Caki2 (cell line): ENCODE results near the gene POLR2F. TPM values are rescaled to one million over a fixed set of nuclear protein-coding genes. Genes with fewer than 3 reads are reported as not detected.
"Not testable (repeated sequence)": the region's sequence is repeated elsewhere in the genome, so short reads cannot be mapped to it uniquely, and the experiment has no call there.

Experiments
- DNase-seq: peaks from one replicate; pipeline ENCODE4 v3.0.0-alpha.2; 2015; ENCODE audit warnings: low read depth
- in situ Hi-C: cut with HindIII; loops from 2 replicates; pipeline ENCODE4 v1.10.0; 2016; ENCODE audit warnings: low sequenced_read_pairs, low pct_unique_long_range_greater_than_20kb, mixed read lengths
- total RNA-seq: library from RNA; depleted of rRNA; stranded (reverse); fragments of >200 nt; shearing (Covaris generic); gene quantifications from 2 replicates; pipeline ENCODE4 v1.2.3, GENCODE V29; 2014; ENCODE audit warnings: low replicate concordance

The POLR2F gene
- total RNA-seq, 1 experiment from 2014 or later, result 275 TPM

DNA sequence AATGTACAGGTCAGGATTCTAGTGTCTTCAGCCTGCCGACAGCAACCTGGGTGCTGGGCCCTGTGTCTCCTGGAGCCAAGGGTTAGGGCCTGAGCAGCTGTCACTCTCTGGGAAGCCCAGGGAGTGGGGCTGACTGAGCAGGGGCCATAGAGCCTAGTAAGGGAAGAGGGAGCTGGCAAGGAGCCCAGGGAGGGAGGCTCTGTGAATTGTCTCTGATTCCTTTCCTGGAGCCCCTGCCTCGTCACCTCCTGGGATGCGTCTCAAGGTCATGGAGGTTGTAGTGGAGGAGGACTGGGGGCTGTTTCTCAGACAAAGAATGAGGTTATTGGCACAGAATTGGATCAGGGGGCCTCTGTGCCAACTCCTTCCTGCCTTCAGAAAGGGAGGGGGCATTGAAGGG, 19.0 kb downstream of the POLR2F start:
- no peak for DNase-seq
- in situ Hi-C loops, result no loop called here

GRCh38 chr22:37973271-37974170, 20.0 kb downstream of the POLR2F start:
- in situ Hi-C loops, result no loop called here
- DNase-seq, result no peak

DNA sequence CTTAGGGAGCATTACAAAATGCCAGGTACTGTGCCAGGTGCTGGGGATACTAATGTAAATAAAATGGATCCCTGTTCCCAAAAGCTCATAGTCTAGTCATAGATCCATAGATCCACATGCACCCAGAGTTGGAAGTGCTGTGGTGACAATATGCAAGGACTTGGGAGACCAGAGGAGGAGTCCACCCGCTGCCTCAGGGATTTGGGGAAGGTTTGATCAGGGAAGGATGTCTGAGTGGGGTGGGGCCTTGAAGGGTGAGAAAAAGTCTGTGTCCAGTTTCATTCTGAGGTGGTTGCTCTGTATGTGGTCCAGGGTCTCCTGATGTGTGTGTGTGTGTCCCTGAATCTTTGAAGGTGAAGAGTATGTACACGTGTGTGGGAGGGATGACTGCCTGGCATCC, 21.7 kb downstream of the POLR2F start:
- DNase-seq, result no peak
- in situ Hi-C loops, result no loop called here

GRCh38 chr22:37976022-37976421, 22.5 kb downstream of the POLR2F start:
- DNase-seq, in situ Hi-C loops: not testable (repeated sequence)

GRCh38 chr22:37976547-37976946, 23.0 kb downstream of the POLR2F start:
- DNase-seq, result no peak
- in situ Hi-C loops, result no loop called here

DNA sequence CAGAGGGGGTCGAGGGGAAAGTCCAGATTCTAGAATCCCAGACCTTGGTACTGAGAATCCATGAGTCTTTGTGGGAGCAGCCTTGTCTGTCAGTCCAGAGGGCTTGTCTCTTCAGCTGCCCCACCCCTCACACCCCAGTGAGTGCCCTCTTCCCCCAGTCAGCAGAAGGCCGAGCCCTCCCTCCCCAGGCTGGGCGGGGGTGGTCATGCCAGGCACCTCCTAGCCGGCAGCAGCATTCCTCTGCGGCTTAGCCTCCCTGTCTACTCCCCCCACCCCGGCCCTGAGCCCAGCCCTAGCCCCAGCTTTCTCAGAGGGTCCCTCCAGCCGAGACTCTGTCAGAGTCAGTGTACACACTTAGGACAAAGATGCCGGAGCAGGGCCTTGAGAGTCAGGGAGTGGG, 26.3 kb downstream of the POLR2F start:
- DNase-seq, result no peak
- in situ Hi-C loops, result no loop called here

DNA sequence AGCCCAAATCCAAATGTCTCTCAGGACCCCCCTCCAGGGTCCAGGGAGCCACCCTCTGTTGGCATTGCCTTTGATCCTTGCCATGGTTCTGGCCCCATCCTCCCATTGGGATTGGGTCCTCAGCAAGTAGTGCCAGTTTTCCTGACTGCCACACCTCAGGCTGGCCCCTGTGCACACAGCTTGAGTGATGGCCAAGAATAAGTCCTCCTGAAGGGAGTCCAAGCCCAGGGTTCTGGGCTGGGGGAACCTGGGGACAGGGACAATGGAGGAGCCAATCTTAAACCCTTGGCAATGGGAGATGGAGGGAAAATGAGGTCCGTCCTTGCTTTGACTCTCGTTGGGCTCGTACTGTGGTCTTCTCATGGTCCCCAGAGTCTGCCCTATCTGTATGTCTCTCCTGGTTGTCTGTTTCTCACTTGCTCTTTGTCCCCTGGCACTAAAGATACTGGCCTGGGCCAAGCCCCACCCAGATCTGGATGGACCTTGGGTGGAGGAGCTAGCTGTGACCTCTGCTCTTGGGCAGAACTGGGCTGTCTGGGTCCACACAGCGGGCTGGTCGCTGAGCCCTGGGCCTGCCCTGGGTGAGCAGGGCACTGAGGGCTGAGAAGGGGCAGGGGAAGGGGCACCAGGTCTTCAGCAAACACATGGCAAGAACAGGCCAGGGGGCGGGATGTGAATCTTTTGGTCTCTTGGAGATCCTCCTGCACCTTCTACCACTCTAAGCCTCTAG, 27.9 kb downstream of the POLR2F start:
- DNase-seq, result no peak
- in situ Hi-C loops, result no loop called here

GRCh38 chr22:37982151-37982785, 28.8 kb downstream of the POLR2F start:
- DNase-seq, result no peak
- in situ Hi-C loops, result no loop called here

DNA sequence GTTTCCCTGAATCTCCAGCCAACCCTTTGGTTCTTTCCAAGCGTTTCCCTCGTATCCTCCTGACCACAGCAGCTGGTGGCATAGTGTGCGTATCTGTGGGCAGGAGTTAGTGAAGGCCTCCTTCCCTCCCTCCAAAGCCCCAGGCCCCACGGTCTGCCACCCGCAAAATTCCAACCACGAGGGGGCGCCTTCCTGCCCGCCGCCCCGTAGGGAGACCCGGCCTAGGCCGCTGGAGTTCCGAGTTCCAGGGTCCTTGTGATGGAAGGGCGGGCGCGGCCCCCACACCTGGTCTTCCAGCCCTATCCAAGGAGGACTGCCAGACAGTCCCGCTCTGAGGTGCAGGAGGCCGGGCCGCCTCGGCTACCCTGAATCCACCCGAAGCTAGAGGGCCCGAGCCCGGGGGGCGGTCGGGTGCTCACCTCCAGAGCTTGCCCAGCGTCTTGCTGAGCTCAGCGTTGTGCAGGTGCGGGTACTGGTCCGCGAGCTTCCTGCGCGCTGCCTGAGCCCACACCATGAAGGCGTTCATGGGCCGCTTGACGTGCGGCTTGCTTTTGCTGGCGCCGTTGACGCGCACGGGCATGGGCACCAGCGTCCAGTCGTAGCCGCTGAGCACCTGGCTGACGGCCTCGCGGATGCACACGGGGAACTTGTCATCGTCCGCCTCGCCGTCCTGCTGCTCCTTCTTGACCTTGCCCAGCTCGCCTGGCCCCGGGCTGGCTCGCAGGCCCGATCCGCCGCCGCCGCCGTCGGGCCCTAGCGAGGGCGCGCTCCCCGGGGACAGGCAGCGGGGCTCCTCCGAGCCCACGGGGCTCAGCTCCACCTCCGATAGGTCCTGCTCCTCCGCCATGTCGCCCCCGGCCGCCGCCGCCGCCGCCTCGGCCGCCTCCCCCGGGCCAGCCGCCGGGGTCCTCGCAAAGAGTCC, 29.7 kb downstream of the POLR2F start:
- in situ Hi-C loops, result no loop called here
- no peak for DNase-seq

DNA sequence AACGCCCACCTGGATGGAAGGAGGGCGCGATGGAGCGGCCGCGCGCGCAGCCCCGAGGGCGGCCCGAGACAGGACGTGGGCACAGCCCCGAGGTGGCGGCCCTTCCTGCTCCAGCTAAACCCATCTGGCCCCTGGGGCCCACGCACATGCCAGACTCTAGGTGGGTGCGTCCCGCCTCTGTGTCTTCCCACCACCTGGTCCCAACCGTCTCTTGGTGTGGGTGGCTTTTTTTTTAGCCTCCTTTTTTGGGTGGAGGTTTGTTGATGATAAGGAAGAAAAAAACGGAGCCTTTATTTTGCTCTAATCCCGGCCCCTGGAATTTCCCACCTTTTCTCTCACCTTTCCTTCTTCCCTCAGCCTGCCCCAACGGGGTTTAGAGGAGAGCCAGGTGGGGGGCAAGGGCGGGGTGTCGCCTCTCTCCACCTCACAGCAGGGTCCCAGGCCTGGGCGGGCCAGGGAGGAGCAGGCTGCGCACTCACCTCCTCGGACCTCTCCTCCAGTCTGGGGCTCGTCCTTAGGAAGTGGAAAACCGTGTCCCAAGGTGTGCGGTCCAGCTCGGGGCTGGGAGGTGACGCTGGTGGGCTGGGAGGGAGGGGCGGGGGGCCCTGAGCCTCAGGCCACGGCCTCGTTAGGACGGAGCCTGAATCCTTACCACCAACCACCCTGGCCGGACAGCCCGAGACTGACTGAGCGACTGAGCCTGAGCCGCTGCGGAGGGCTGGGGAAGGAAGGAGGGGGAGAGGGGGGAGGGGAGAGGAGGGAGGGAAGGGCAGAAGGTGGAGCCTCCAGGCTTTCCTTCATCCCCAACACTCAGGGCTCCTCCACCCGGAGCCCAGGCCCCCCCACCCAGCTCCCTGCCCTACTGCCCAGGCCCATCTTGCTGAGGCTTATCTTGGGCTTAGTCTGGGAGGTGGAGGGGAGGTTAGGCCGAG, 30.6 kb downstream of the POLR2F start, which contains the start of gene SOX10:
Gene SOX10 (minus strand): TSS at position 696 of the 932 bp plus-strand sequence. CDS start 771 bp downstream, outside the sequence.
- no peak for DNase-seq

DNA sequence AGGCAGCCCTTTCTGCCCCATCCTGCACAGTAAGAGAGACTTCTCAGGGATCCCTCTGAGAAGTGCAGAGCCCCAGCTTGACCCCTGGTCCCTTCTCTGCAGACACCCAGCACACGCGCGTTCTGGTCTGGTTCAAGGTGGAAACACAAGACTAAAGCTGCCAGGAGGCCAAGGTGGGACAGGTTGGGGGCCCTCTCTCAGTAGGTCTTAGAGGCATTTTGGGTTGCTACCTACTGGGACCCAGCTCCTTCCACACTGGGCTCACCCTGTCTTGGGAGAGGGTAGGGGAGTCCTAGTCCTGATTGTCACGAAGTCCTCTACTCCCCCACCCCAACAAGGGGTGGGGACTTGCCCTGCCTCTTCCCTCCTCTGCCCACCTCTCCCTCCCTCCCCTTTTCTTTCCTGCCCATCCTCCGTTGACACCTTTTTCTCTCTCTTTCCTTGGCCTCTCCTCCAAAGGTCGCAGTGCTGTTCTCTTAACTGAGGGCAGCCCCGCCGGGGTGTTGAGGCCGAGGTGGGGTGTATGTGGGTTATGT, 31.6 kb downstream of the POLR2F start:
- in situ Hi-C loops, result no loop called here
- no peak for DNase-seq

More for the DNA sequence above, 30.6 kb downstream of the POLR2F start, which contains the start of gene SOX10:
- in situ Hi-C loops, result no loop called here

DNA sequence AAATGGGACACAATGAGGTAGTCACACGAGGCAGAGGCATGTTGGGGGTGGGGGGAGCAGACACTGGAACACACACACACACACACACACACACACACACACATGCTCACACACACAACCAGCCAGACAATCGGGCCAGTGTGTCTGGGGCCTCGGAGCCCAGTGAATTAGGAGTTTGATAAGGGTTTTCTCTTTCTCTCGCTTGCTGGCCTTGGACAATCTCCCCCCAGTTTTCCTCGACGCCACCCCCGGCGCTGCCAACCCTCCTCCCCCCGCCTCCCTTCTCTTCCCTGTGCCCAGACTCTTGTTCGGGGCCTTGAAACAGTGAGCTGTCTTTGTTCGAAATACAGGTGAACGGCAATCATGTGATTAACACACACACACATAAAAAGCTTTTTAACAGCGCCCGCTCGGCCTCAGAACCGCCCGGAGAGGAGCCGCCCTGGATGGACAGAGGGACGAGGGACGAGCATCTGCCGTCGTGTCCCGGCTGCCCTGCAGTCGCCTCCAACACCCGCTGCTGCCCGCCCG, 32.3 kb downstream of the POLR2F start:
- in situ Hi-C loops, result no loop called here
- DNase-seq, result no peak

- in situ Hi-C loops, result no loop called here
Measured at GRCh38 chr22:37986371-37986770, 32.9 kb downstream of the POLR2F start.

GRCh38 chr22:37989146-37990045, 35.9 kb downstream of the POLR2F start:
- no peak for DNase-seq
- in situ Hi-C loops, result no loop called here

More at GRCh38 chr22:37986371-37986770, 32.9 kb downstream of the POLR2F start:
- no peak for DNase-seq

GRCh38 chr22:37990301-37990700, 36.8 kb downstream of the POLR2F start:
- DNase-seq, result no peak
- in situ Hi-C loops, result no loop called here
